K562 (cell line): Measurements from ENCODE around the gene MYOM1. TPM values are rescaled to one million over a fixed set of nuclear protein-coding genes. Genes with fewer than 3 reads are reported as not detected.

Source experiments
- ATAC-seq: fragments of 200-7000 bp; cut with Tn5 transposase; 3 replicates; pipeline ENCODE4 v1.9.1; 2020; ENCODE audit warnings: moderate library complexity
- BruUV-seq: library from RNA; stranded (reverse); fragments of 400-500 nt; replicated peaks from 2 replicates; lab custom pipeline; 2021; lab: Mats Ljungman, UMichigan
- CTCF ChIA-PET: fragments of 300-600 bp; formaldehyde crosslinking; extraction: SDS; loops from one replicate; lab custom pipeline; 2021; ENCODE audit warnings: low intra/inter-chr PET ratio; lab: Yijun Ruan, JAX
- POLR2A ChIA-PET: fragments of 300-600, 350-650 bp; sonication (Branson Sonifier 250); formaldehyde crosslinking; extraction: SDS; loops from one replicate; lab custom pipeline; 2021; ENCODE audit warnings: antibody characterized with exemption, inconsistent platforms; lab: Yijun Ruan, JAX
- DNase-seq, 4 experiments: peaks; one replicate each; pipeline versions ENCODE4 v3.0.0 to v3.0.0-alpha.2; 2011 to 2018; ENCODE audit warnings: low spot score in 3 of 4, mixed read lengths in 3 of 4; ENCODE audit errors: extremely low read depth in 1 of 4
- FAIRE-seq: peaks from 2 replicates; lab custom pipeline; 2011; peaks lifted over from hg19 to GRCh38; lab: Jason Lieb, UNC
- H2AFZ ChIP-seq: 2 replicates; pipeline ENCODE4 v1.6.0; 2011; ENCODE audit warnings: low read depth, low read length, control low read depth, inconsistent platforms
- H3K27ac ChIP-seq: fragments of 200-600 bp; 3 replicates; pipeline ENCODE4 v1.8.0; 2011; ENCODE audit warnings: low read depth, mild to moderate bottlenecking, control low read depth, inconsistent platforms, low read length, moderate library complexity, mixed read lengths; ENCODE audit errors: extremely low read depth
- H3K27me3 ChIP-seq, 2 experiments: fragments of 300-600 bp in 1 of 2; 2 replicates in 1 of 2; 3 replicates in 1 of 2; pipeline versions ENCODE4 v1.6.0 to v1.8.0; 2011; ENCODE audit warnings: inconsistent platforms in 2 of 2, low read length in 2 of 2, mild to moderate bottlenecking in 1 of 2, mixed read lengths in 1 of 2, moderate library complexity in 1 of 2; ENCODE audit not compliant: control insufficient read depth in 2 of 2, insufficient read depth in 2 of 2
- H3K36me3 ChIP-seq: fragments of 300-600 bp; 3 replicates; pipeline ENCODE4 v1.8.0; 2011; ENCODE audit warnings: mild to moderate bottlenecking, low read length, inconsistent platforms; ENCODE audit not compliant: control insufficient read depth, insufficient read depth
- H3K4me1 ChIP-seq, 2 experiments: fragments of 200-600 bp in 1 of 2; replicated peaks in 1 of 2; 2 replicates in 1 of 2; 3 replicates in 1 of 2; pipeline versions ENCODE4 v1.5.1 to v1.8.0; 2011; ENCODE audit warnings: inconsistent platforms in 2 of 2, low read length in 2 of 2, mild to moderate bottlenecking in 1 of 2, mixed read lengths in 1 of 2, moderate library complexity in 1 of 2; ENCODE audit not compliant: control insufficient read depth in 2 of 2, insufficient read depth in 2 of 2
- H3K4me2 ChIP-seq: 2 replicates; pipeline ENCODE4 v1.6.1; 2011; ENCODE audit warnings: low read length, control low read depth, inconsistent platforms, mixed read lengths; ENCODE audit not compliant: insufficient read depth
- H3K4me3 ChIP-seq: fragments of 200-600 bp; sonication (generic), shearing (Covaris generic); 2 replicates; pipeline ENCODE4 v1.5.1; 2016; ENCODE audit warnings: control low read depth, inconsistent platforms
- H3K79me2 ChIP-seq: fragments of 200-600 bp; 3 replicates; pipeline ENCODE4 v1.8.0; 2011; ENCODE audit warnings: low read length, inconsistent platforms; ENCODE audit not compliant: control insufficient read depth, insufficient read depth
- H3K9ac ChIP-seq, 2 experiments: 2 replicates each; pipeline versions ENCODE4 v1.6.0 to v1.6.1; 2011; ENCODE audit warnings: low read depth in 2 of 2, low read length in 2 of 2, control low read depth in 1 of 2, inconsistent platforms in 1 of 2, mild to moderate bottlenecking in 1 of 2, mixed read lengths in 1 of 2; ENCODE audit not compliant: insufficient read depth in 1 of 2
- H3K9me1 ChIP-seq: one replicate; pipeline ENCODE4 v1.6.0; 2011; ENCODE audit warnings: inconsistent platforms, mild to moderate bottlenecking, low read length, moderate library complexity; ENCODE audit not compliant: control insufficient read depth, insufficient read depth
- H3K9me3 ChIP-seq: replicated peaks from 2 replicates; pipeline ENCODE4 v1.5.1; 2011; ENCODE audit warnings: low read depth, low read length, inconsistent platforms; ENCODE audit not compliant: control insufficient read depth, insufficient read depth
- H4K20me1 ChIP-seq: replicated peaks from 2 replicates; pipeline ENCODE4 v1.6.1; 2011; ENCODE audit warnings: low read length, inconsistent platforms, mixed read lengths; ENCODE audit not compliant: control insufficient read depth, insufficient read depth
- CBX3 ChIP-seq, 2 experiments: IDR thresholded peaks; 1 replicate in 1 of 2; 2 replicates in 1 of 2; pipeline ENCODE4 v1.6.1; 2012; ENCODE audit warnings: inconsistent platforms in 2 of 2, low read length in 2 of 2, borderline replicate concordance in 1 of 2, control low read depth in 1 of 2
- EP300 ChIP-seq: IDR thresholded peaks from 2 replicates; pipeline ENCODE4 v1.6.1; 2012; ENCODE audit warnings: low read length, improper control_type of control experiment
- NR2F6 ChIP-seq: fragments of 450-650 bp; formaldehyde crosslinking; IDR thresholded peaks from 2 replicates; pipeline ENCODE4 v1.4.0; 2020; ENCODE audit warnings: mild to moderate bottlenecking
- SLC30A9 ChIP-seq: fragments of 250-450 bp; sonication (Bioruptor Pico); IDR thresholded peaks from 2 replicates; pipeline ENCODE4 v1.8.0; 2022; ENCODE audit warnings: mild to moderate bottlenecking, moderate library complexity
- STAT5B ChIP-seq: fragments of 250-450 bp; sonication (Bioruptor Pico); IDR thresholded peaks from 2 replicates; pipeline ENCODE4 v1.8.0; 2021; ENCODE audit warnings: mild to moderate bottlenecking, inconsistent platforms
- TGIF2 ChIP-seq: sonication (generic); formaldehyde crosslinking; IDR thresholded peaks from 2 replicates; pipeline ENCODE4 v1.8.1; 2022; ENCODE audit warnings: mild to moderate bottlenecking, missing genetic modification reagents, moderate library complexity
- WGBS: fragments of 100-300 bp; shearing (Covaris generic); methylation state at CpG from one replicate; pipeline ENCODE4 v1.1.6; 2016; ENCODE audit warnings: low coverage, mixed read lengths; ENCODE audit not compliant: insufficient coverage; ENCODE audit errors: missing lambda C conversion rate; 5-methylcytosine and 5-hydroxymethylcytosine counted together
- in situ Hi-C: fragments of 300-500 bp; cut with MboI; formaldehyde crosslinking; loops from 4 replicates; pipeline ENCODE4 v1.15.0; 2018; ENCODE audit warnings: inconsistent platforms, mixed read lengths
- intact Hi-C: fragments of 100-400 bp; cut with micrococcal nuclease; formaldehyde crosslinking; loops from 2 replicates; pipeline ENCODE4 v1.14.2; 2022
- polyA plus RNA-seq, 8 experiments: library from polyadenylated mRNA; depleted of rRNA in 4 of 8; stranded (reverse) in 5 of 8; unstranded in 3 of 8; fragments of >200 nt; fragmentation: Nextera tagmentation in 2 of 8; fragmentation: Illumina TruSeq in 1 of 8; extraction: Ambion mirVana in 2 of 8; extraction: Trizol in 1 of 8; gene quantifications; 2 replicates each; pipeline versions ENCODE4 v1.2.1 to v1.2.3, GENCODE V29; 2011 to 2014; ENCODE audit warnings: inconsistent platforms in 1 of 8, missing spikeins in 1 of 8
- total RNA-seq, 7 experiments: library from RNA; depleted of rRNA in 6 of 7; stranded (reverse); fragments of >200 nt in 6 of 7; fragmentation: Illumina TruSeq in 2 of 7; extraction: Trizol in 2 of 7; gene quantifications; 2 replicates each; pipeline versions ENCODE4 v1.2.1 to v1.2.3, GENCODE V29; 2011 to 2021; ENCODE audit warnings: low replicate concordance in 1 of 7
- TF ChIP-seq, protein P1 (sequence below): fragments of 150-350 bp; IDR thresholded peaks from 2 replicates; pipeline ENCODE4 v1.6.1; 2014; ENCODE audit warnings: low read depth, mild to moderate bottlenecking, low read length, borderline replicate concordance
- TF ChIP-seq, protein P2 (sequence below), 2 experiments: fragments of 450-650 bp in 1 of 2; sonication (generic) in 1 of 2; formaldehyde crosslinking; conservative IDR thresholded peaks; 2 replicates each; pipeline versions ENCODE4 v1.4.0 to v1.8.1; 2020 to 2022; ENCODE audit warnings: mild to moderate bottlenecking in 1 of 2, missing genetic modification reagents in 1 of 2

The MYOM1 gene
- total and polyA plus RNA-seq, 9 of the 15 experiments (the other 6 are each of a cell fraction or from before 2014, with no cell fraction given): 0.01 to 0.62 (median 0.25) TPM

DNA sequence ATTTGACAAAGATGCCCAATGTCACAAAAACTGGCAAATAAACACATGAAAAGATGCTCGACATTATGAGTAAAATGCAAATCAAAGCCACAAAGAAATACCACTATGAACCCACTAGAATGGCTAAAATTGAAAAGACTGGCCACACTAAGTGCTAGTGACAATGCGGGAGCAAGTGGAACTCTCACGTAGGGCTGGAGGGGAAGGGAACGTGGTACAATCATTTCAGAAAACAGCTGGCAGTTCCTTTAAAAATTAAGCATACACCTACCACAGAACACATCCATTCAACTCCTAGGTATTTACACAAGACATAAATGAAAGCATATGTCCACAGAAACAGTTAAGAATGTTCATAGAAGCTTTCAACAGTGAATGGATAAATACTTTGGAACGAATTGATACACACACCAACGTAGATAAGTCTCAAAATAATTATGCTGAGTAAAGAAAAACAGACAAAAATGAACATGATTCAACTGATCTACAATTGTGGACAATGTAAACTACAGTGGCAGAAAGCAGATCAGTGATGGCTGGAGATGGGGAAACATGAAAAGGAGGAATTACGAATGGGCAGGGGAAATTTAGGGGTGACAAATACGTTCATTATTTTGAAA lies 71.7 kb downstream of the MYOM1 start (continued):
- no peak for TF ChIP-seq CBX3 (IDR thresholded peaks at IDR 0.05; ENCODE audit: borderline replicate concordance in 1 of 2, low read length in 2 of 2)

DNA sequence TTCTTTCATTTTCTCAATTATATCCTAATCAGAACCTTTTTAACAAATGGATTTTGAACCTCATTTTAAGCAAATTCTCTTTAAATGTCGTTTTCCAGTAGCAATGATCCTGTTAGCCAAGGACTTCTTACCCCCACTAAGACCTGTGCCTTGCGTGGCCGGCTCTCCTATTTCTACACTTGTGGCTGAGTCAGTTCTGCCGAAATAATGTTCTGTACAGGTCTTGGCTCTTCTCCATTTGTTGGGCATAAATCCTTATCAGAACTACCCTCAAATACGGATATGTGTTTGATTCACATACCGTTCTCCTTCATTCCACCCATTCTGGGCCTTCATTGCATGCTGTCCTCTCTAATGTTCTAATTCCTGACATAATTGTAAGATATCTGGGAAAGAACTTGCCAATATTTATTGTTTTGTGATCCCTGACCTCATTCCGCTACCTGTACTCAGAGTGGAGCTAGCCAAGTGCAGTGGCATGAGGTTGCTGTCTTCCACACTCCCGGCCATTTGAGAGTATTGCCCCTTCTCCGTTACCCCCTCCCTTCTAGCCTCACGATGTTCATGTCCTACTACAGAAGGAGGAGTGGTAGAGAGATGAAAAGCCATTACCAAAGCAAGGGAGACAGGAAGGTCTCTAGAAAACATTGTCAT lies 78.7 kb downstream of the MYOM1 start:
- Histone ChIP-seq H3K9ac (no peak overlapping the region), H3K4me2 (no peak overlapping the region), H2AFZ (no peak overlapping the region), H3K9me1 (no peaks in the 10 kb centered on the region), H3K9me3 (no peaks in the 10 kb centered on the region), H3K79me2 (no peaks in the 10 kb centered on the region), H3K27ac (no peak overlapping the region), H3K4me1 (peaks cover 0 to 7% of the 10 kb centered on the region in 2 experiments; a peak in 2 of 5 replicates), H3K36me3 (no peaks in the 10 kb centered on the region), H4K20me1 (no peaks in the 10 kb centered on the region), H3K4me3 (no peak overlapping the region), H3K27me3 (no peaks in the 10 kb centered on the region)
- DNase-seq: no peak
- 24% methylated on average over 10 of the region's 10 CpGs for WGBS
- in situ Hi-C loops: no loop called here
- BruUV-seq: no TSS peak
- ChIA-PET POLR2A (no interaction called here), CTCF (no interaction called here)
- ATAC-seq: no peak
- intact Hi-C loops: no loop called here
- FAIRE-seq: no peak
- TF ChIP-seq, protein P1, sequence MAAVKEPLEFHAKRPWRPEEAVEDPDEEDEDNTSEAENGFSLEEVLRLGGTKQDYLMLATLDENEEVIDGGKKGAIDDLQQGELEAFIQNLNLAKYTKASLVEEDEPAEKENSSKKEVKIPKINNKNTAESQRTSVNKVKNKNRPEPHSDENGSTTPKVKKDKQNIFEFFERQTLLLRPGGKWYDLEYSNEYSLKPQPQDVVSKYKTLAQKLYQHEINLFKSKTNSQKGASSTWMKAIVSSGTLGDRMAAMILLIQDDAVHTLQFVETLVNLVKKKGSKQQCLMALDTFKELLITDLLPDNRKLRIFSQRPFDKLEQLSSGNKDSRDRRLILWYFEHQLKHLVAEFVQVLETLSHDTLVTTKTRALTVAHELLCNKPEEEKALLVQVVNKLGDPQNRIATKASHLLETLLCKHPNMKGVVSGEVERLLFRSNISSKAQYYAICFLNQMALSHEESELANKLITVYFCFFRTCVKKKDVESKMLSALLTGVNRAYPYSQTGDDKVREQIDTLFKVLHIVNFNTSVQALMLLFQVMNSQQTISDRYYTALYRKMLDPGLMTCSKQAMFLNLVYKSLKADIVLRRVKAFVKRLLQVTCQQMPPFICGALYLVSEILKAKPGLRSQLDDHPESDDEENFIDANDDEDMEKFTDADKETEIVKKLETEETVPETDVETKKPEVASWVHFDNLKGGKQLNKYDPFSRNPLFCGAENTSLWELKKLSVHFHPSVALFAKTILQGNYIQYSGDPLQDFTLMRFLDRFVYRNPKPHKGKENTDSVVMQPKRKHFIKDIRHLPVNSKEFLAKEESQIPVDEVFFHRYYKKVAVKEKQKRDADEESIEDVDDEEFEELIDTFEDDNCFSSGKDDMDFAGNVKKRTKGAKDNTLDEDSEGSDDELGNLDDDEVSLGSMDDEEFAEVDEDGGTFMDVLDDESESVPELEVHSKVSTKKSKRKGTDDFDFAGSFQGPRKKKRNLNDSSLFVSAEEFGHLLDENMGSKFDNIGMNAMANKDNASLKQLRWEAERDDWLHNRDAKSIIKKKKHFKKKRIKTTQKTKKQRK: no peak
- TF ChIP-seq EP300 (no peak), STAT5B (no peak), SLC30A9 (CRISPR knock-in tag) (no peak), NR2F6 (CRISPR knock-in tag) (no peak), TGIF2 (CRISPR knock-in tag) (no peak)
- TF ChIP-seq, protein P2, sequence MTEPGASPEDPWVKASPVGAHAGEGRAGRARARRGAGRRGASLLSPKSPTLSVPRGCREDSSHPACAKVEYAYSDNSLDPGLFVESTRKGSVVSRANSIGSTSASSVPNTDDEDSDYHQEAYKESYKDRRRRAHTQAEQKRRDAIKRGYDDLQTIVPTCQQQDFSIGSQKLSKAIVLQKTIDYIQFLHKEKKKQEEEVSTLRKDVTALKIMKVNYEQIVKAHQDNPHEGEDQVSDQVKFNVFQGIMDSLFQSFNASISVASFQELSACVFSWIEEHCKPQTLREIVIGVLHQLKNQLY (CRISPR knock-in tag; conservative IDR thresholded peaks at IDR 0.05): no peak
